A549 (cell line): ENCODE data around the gene PSMD7.

ENCODE experiments used
- BHLHE40 ChIP-seq: IDR thresholded peaks from 2 replicates; pipeline ENCODE4 v1.6.1; 2012; ENCODE audit warnings: low read depth, low read length, inconsistent platforms
- CEBPB ChIP-seq, 2 experiments: fragments of >200 bp in 1 of 2; sonication (Bioruptor Twin) in 1 of 2; formaldehyde crosslinking in 1 of 2; IDR thresholded peaks; 2 replicates each; pipeline ENCODE4 v1.6.1; 2012 to 2016
- CTCF ChIP-seq: fragments of >200 bp; sonication (Bioruptor Twin); formaldehyde crosslinking; IDR thresholded peaks from 3 replicates; pipeline ENCODE4 v1.5.1; 2016
- ELK1 ChIP-seq: fragments of 150-350 bp; IDR thresholded peaks from 2 replicates; pipeline ENCODE4 v1.6.1; 2014; ENCODE audit warnings: low read depth, mild to moderate bottlenecking, low read length
- EP300 ChIP-seq, 2 experiments: fragments of >200 bp; sonication (Bioruptor Twin); formaldehyde crosslinking; IDR thresholded peaks; 2 replicates in 1 of 2; 3 replicates in 1 of 2; pipeline ENCODE4 v1.6.1; 2016 to 2017
- ESRRA ChIP-seq: fragments of 150-350 bp; IDR thresholded peaks from 2 replicates; pipeline ENCODE4 v1.6.1; 2014; ENCODE audit warnings: mild to moderate bottlenecking, low read length, borderline replicate concordance
- FOSL2 ChIP-seq, 2 experiments: fragments of 450-650 bp in 1 of 2; fragments of >200 bp in 1 of 2; sonication (Bioruptor Twin) in 1 of 2; formaldehyde crosslinking; IDR thresholded peaks; 2 replicates each; pipeline versions ENCODE4 v1.5.0 to v1.6.1; 2016 to 2020; ENCODE audit warnings: mild to moderate bottlenecking in 1 of 2, moderate library complexity in 1 of 2
- POLR2A ChIP-seq: IDR thresholded peaks from 2 replicates; pipeline ENCODE4 v1.6.1; 2012; ENCODE audit warnings: mild to moderate bottlenecking, low read length
- RAD21 ChIP-seq, 2 experiments: fragments of >200 bp in 1 of 2; sonication (Bioruptor Twin) in 1 of 2; formaldehyde crosslinking in 1 of 2; IDR thresholded peaks in 1 of 2; conservative IDR thresholded peaks in 1 of 2; 2 replicates in 1 of 2; 3 replicates in 1 of 2; pipeline ENCODE4 v1.6.1; 2012 to 2018; ENCODE audit warnings: inconsistent platforms in 1 of 2
- RFX5 ChIP-seq: fragments of 450-650 bp; IDR thresholded peaks from 2 replicates; pipeline ENCODE4 v1.7.1; 2014; ENCODE audit warnings: antibody characterized with exemption, mild to moderate bottlenecking, moderate library complexity
- USF2 ChIP-seq: fragments of 450-650 bp; IDR thresholded peaks from 2 replicates; pipeline ENCODE4 v1.6.1; 2014; ENCODE audit warnings: antibody characterized with exemption
- ZFP36 ChIP-seq: fragments of 450-650 bp; IDR thresholded peaks from 2 replicates; pipeline ENCODE4 v1.6.1; 2014; ENCODE audit warnings: borderline replicate concordance; ENCODE audit not compliant: partially characterized antibody

GRCh38 chr16:74305978-74306784 is 9.6 kb downstream of the PSMD7 start:
- TF ChIP-seq CTCF (no peak), EP300 (IDR thresholded peaks at IDR 0.05) (no peak), FOSL2 (IDR thresholded peaks at IDR 0.05) (no peak), FOSL2 (CRISPR knock-in tag; IDR thresholded peaks at IDR 0.05) (no peak), POLR2A (no peak), ZFP36 (no peak), RAD21 (conservative IDR thresholded peaks at IDR 0.05 in 1 of 2, IDR thresholded peaks at IDR 0.05 in 1 of 2) (no peak), CEBPB (IDR thresholded peaks at IDR 0.05) (no peak), ESRRA (no peak), RFX5 (no peak), USF2 (no peak), BHLHE40 (no peak), ELK1 (no peak)
